ENCODE results near the gene EP400.

EP400 gene

DNA sequence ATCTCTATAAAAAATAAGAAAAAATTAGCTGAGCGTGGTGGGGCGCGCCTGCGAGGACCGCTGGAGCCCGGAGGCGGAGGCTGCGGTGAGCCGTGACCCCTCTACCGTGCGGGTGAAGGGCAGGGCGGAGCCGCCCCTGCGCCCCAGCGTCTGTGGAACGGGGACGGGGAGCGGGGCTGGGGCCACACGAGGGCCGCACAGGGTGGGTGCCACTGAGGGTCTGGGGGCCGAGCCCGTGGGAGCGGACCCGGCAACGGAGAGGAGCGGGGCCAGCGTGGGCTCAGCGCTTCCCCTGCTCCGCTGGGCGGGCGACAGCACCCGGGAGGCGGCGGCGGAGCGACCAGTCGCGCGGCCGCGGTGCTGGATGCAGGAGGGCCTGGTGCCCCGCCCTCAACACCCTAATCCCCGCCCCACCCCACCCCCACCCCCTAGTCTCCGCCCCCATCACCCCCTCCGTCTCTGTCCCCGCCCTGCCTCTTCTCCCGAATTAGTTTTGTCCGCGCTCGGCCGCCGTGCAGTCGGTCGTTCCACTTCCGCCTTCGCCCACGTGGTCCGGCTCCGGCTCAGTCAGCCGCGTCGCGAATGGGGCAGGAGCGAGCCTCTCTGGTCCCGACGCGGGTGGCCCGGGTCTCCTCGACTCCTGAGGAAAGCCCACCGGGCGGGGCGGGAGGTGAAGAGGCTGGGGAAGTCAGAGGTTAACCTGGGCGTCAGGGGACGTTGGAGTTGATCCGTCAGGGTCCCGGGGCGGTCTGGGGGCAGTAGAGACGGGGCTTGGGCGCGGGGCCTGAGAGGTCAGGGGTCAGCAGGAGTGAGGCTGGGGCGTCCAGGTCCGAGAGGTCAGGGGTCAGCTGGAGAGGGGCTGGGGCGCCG, 20.8 kb upstream of the EP400 start, which contains the start of gene PUS1 (continued):
- TF ChIP-seq, protein P1, sequence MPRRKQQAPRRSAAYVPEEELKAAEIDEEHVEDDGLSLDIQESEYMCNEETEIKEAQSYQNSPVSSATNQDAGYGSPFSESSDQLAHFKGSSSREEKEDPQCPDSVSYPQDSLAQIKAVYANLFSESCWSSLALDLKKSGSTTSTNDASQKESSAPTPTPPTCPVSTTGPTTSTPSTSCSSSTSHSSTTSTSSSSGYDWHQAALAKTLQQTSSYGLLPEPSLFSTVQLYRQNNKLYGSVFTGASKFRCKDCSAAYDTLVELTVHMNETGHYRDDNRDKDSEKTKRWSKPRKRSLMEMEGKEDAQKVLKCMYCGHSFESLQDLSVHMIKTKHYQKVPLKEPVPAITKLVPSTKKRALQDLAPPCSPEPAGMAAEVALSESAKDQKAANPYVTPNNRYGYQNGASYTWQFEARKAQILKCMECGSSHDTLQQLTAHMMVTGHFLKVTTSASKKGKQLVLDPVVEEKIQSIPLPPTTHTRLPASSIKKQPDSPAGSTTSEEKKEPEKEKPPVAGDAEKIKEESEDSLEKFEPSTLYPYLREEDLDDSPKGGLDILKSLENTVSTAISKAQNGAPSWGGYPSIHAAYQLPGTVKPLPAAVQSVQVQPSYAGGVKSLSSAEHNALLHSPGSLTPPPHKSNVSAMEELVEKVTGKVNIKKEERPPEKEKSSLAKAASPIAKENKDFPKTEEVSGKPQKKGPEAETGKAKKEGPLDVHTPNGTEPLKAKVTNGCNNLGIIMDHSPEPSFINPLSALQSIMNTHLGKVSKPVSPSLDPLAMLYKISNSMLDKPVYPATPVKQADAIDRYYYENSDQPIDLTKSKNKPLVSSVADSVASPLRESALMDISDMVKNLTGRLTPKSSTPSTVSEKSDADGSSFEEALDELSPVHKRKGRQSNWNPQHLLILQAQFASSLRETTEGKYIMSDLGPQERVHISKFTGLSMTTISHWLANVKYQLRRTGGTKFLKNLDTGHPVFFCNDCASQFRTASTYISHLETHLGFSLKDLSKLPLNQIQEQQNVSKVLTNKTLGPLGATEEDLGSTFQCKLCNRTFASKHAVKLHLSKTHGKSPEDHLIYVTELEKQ (tag by site-specific recombination; IDR thresholded peaks at IDR 0.05; ENCODE audit: borderline replicate concordance), result 0 out of 2 replicates have a peak, but pooled peaks have one; percentile 43
- TF ChIP-seq ZFHX2 (tag by site-specific recombination; conservative IDR thresholded peaks at IDR 0.05) (peak; percentile 81), ZNF155 (tag by site-specific recombination; IDR thresholded peaks at IDR 0.05) (no peak), GLIS1 (tag by site-specific recombination; IDR thresholded peaks at IDR 0.05) (peak; percentile 16), ZNF133 (tag by site-specific recombination; IDR thresholded peaks at IDR 0.05) (no peak), ZNF600 (tag by site-specific recombination; IDR thresholded peaks at IDR 0.05) (peak; percentile 33; the same call in 1 of the 2 replicates), PBX3 (CRISPR knock-in tag; IDR thresholded peaks at IDR 0.05) (peak; percentile 73), ZNF433 (tag by site-specific recombination; IDR thresholded peaks at IDR 0.05; ENCODE audit: low read depth) (no peak), KLF16 (tag by site-specific recombination; IDR thresholded peaks at IDR 0.05) (peak; percentile 62; the same call in 1 of the 2 replicates), ZNF10 (tag by site-specific recombination; IDR thresholded peaks at IDR 0.05) (peak; percentile 33; the same call in 1 of the 2 replicates), ZNF654 (tag by site-specific recombination; IDR thresholded peaks at IDR 0.05; ENCODE audit: low read depth) (no peak)
- TF ChIP-seq, protein P2, sequence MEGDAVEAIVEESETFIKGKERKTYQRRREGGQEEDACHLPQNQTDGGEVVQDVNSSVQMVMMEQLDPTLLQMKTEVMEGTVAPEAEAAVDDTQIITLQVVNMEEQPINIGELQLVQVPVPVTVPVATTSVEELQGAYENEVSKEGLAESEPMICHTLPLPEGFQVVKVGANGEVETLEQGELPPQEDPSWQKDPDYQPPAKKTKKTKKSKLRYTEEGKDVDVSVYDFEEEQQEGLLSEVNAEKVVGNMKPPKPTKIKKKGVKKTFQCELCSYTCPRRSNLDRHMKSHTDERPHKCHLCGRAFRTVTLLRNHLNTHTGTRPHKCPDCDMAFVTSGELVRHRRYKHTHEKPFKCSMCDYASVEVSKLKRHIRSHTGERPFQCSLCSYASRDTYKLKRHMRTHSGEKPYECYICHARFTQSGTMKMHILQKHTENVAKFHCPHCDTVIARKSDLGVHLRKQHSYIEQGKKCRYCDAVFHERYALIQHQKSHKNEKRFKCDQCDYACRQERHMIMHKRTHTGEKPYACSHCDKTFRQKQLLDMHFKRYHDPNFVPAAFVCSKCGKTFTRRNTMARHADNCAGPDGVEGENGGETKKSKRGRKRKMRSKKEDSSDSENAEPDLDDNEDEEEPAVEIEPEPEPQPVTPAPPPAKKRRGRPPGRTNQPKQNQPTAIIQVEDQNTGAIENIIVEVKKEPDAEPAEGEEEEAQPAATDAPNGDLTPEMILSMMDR (tag by site-specific recombination; IDR thresholded peaks at IDR 0.05), result peak; percentile 27; the same call in 1 of the 2 replicates

- peak overlapping the region; percentile 78; the same call in 1 of the 2 replicates for H3K27ac ChIP-seq (ENCODE audit: extremely low read depth, low read depth, low read length)
- no peaks in the 10 kb centered on the region for H3K9me3 ChIP-seq (ENCODE audit: control insufficient read depth, insufficient read depth, low read depth, low read length)
- peak overlapping the region; percentile 90 for H3K4me3 ChIP-seq (ENCODE audit: low read depth, low read length)
- ChIA-PET CTCF (interaction anchor here (0.6 to 1.1 kb wide), 2 partner anchors 47 to 93 kb away, joined by 3 to 5 read pairs; no protein-coding TSS in a partner anchor), POLR2A (interaction anchor here (0.6 to 1.5 kb wide), 11 partner anchors 9 to 100 kb away, joined by 3 to 7 read pairs (median 3); partner anchors contain the start of gene EP400)
- H3K36me3 ChIP-seq (ENCODE audit: control insufficient read depth in 2 of 2, insufficient read depth in 1 of 2, low read length in 2 of 2), result peaks cover 22 to 43% of the 10 kb centered on the region in 2 experiments
- H3K4me1 ChIP-seq (ENCODE audit: control insufficient read depth, insufficient read depth, low read length), result no peaks in the 10 kb centered on the region
- TF ChIP-seq ZNF600 (tag by site-specific recombination; IDR thresholded peaks at IDR 0.05) (peak; percentile 58), HOXC10 (CRISPR knock-in tag; IDR thresholded peaks at IDR 0.05) (no peak), MEIS1 (CRISPR knock-in tag; IDR thresholded peaks at IDR 0.05; ENCODE audit: borderline replicate concordance) (no peak), ZBTB17 (tag by site-specific recombination; IDR thresholded peaks at IDR 0.05) (0 out of 2 replicates have a peak, but pooled peaks have one; percentile 29), ZNF391 (tag by site-specific recombination; IDR thresholded peaks at IDR 0.05; ENCODE audit: borderline replicate concordance, low read depth) (no peak), ZNF423 (tag by site-specific recombination; IDR thresholded peaks at IDR 0.05) (no peak), BCL11B (tag by site-specific recombination; IDR thresholded peaks at IDR 0.05; ENCODE audit: low read depth) (no peak), ZNF175 (tag by site-specific recombination; IDR thresholded peaks at IDR 0.05) (no peak), ZFP69B (tag by site-specific recombination; IDR thresholded peaks at IDR 0.05) (no peak), YY1 (tag by site-specific recombination; IDR thresholded peaks at IDR 0.05) (0 out of 2 replicates have a peak, but pooled peaks have one; percentile 15), ZNF16 (tag by site-specific recombination; IDR thresholded peaks at IDR 0.05; ENCODE audit: low read depth) (no peak)
- TF ChIP-seq, protein P3, sequence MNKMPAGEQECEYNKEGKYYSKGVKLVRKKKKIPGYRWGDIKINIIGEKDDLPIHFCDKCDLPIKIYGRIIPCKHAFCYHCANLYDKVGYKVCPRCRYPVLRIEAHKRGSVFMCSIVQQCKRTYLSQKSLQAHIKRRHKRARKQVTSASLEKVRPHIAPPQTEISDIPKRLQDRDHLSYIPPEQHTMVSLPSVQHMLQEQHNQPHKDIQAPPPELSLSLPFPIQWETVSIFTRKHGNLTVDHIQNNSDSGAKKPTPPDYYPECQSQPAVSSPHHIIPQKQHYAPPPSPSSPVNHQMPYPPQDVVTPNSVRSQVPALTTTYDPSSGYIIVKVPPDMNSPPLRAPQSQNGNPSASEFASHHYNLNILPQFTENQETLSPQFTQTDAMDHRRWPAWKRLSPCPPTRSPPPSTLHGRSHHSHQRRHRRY (tag by site-specific recombination; IDR thresholded peaks at IDR 0.05), result no peak
- TF ChIP-seq, protein P4, sequence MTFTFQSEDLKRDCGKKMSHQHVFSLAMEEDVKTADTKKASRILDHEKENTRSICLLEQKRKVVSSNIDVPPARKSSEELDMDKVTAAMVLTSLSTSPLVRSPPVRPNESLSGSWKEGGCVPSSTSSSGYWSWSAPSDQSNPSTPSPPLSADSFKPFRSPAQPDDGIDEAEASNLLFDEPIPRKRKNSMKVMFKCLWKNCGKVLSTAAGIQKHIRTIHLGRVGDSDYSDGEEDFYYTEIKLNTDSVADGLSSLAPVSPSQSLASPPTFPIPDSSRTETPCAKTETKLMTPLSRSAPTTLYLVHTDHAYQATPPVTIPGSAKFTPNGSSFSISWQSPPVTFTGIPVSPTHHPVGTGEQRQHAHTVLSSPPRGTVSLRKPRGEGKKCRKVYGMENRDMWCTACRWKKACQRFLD (tag by site-specific recombination; IDR thresholded peaks at IDR 0.05), result no peak
Observed at GRCh38 chr12:131929581-131930456, 19.9 kb upstream of the EP400 start.
